DMS 273 (cell line): ENCODE data around the gene AGPS.
A peak's percentile ranks its signal among the peaks of the same experiment; 100 is the strongest.
"Not testable (repeated sequence)": the region's sequence is repeated elsewhere in the genome, so short reads cannot be mapped to it uniquely, and the experiment has no call there.

Experiments
- DNase-seq: peaks from one replicate; lab custom pipeline; 2025; ENCODE audit not compliant: unreplicated experiment; lab: John Stamatoyannopoulos, UW

AGPS gene

DNA sequence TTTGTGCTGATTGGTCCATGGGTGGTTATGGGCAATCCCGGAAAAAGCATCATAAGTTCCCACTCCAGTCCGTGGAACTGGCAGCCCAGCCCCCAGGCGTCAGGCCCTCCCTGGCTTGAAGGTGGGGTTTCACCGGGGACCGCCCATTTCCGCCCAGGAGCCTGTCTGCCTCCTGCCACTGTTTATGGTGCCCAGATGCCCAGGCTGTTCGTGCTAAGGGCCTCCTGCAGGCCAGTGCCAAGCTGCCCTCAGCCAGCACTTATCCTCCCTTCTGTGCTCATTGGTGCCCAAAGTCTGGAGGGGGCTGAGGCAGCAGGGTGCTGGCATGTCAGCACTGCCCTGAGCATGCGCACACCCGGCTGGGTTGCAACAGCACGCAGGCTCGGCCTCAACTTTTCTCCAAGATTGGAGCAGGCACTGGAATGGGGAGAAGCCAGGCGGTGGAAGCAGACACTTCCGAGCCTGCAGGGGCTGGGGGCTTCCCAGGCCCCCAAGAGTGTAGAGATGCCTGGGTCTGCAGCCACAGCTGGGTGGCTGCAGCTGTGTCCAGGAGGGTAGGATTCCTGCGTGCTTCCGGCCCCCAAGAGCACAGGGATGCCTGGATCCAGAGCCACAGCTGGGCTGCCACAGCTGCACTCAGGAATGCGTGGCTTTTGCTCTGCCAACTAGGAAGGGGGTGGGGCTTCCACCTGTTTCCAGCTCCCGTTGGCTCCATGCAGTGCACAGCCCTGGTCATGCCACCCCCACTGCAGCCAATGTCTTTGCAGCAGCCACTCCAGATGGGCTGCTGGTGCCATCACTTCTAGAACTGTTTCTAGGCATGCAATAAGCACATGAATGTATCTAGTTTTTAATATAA lies 74.0 kb downstream of the AGPS start:
- DNase-seq = peak; percentile 32

DNA sequence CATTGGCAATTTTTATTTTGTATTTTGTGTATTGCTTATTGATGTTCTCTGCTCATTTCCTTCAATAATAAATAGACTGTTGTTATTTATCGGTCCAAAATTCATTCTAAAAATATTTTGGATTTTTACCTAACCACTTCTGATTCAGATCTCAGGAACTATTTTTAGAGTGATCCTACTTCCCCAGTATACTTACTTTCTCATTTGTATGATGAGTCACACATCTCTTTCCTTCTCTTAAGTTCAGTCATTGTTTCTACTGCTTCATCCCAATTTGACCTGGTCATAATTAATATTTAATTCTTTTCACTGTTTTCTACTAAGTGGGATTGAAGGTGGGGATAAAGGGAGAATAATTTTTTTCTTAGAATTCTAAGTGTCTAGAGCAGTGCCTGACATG lies 75.1 kb downstream of the AGPS start:
- DNase-seq = no peak

DNA sequence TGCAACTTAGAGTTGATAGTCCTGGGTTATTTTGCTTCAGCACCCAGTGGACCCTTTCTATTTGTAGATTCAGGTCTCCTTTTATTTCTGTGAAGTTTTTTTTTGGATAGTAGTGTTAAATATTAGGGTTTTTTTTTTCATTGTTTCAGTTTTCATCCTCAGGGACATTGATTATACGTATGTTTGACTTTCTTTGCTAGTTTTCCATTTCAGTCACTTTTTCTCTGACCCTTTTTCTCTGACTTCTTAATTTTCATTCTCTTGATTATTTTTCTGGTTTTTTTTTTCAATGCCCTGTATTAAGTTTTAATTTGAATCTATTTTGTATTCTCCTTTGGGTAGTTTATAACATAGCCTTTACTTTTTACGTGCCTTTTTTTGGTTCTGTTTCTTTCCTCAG lies 79.4 kb downstream of the AGPS start:
- DNase-seq = no peak

DNA sequence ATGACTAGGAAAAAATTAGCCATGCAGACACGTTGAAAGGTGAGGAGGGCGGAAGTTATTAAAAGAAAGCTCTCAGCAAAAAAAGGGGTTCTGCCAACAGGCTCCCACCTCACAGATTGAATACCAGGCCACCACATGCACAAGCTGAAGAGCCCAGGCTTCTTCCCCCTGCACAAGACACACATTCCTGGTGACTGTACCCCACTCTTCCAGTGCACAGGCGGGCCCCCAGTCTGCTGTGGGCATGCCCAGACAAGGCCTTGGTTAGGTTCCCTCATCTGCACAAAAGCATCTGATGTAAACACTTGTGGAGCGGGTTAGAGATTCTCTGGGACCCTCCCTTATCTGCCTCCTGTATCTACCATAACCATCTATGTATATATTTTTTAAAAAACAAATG lies 81.7 kb downstream of the AGPS start:
- DNase-seq = no peak

DNA sequence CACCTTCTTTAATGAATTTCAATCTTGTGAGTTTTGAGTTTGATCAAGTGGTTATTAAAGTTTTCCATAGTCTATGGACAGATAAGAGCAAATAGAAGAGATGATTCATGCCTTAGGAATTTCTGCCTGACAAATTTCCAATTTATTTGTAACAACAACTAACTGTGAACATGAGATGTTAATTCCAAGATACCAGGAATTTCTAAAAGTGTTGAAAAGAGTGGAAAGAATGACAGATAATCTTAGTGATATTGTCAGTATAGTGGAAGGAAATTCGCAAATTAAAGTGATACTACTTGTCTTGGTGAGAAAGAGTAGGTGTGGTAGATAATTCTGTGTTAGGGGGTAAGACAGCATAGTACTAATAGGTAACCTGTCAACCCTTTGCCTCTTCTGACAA lies 82.4 kb downstream of the AGPS start:
- no peak for DNase-seq

DNA sequence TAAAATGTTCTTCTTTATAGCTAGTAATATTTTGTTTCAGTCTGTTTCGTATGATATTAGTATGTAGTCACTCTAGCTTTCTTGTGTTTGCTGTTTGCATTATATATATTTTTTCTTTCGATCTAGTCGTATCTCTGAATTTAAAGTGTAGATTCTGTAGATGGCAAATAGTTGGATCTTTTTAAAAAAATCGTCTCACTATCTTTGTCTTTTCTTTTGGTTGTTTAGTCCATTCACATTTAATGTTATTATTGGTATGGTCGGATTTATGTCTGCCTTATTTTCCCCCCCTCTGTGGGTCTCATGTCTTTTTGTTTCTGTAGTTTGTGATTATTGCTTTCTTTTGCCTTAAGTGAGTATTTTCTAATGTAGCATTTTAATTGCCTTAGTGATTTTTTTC lies 84.3 kb downstream of the AGPS start:
- no peak for DNase-seq

DNA sequence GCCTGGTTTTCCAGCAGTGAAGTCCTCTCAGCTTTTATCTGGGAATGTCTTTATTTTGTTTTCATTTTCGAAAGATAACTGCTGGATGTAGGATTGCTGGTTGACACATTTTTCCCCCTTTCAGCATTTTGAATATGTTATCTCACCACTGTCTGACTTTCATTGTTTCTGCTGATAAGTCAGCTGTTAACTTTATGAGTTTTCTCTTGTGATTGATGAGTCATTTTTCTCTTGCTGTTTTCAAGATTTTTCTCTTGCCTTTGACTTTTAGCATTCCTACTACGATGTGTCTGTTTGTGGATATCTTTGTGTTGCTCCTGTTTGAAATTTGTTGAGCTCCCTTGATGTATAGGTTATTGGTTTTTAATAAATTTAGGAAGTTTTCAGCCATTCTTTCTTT lies 85.5 kb downstream of the AGPS start:
- no peak for DNase-seq

DNA sequence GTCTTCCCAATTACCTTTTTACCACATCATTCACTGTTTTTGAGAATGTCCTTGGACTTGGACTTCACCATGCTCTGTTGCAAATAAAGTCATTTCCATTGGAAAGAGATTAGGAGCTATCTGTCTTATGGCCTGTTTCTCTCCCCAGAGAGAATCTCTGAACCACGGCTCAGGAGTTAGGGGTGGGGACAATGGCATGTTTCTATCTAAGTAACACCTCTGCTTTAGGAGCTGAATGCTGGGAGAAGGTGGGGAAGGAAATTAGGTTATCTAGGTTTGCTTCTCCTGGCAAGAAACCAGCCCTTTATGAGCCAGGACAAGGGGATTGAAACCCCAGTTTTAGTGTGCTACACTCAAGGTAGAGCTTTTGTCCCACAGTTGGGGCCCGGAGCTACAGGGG lies 86.3 kb downstream of the AGPS start:
- no peak for DNase-seq

DNA sequence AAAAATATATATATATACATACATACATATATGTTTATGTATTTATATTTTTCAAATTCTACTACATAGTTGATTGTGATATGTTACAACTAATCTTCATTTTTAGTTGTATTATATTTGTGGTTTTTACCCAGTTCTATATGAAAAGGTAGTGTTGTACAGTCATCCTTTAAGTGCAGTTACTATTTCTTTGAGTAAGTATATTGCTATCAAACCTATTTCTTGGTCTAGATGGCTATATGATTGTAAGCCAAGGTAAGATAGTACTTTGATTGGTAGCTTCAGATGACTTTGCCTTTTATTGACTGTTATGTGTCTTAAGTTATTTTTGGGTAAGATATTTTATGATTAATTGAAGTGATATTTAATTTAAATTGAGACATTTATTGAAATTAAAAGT lies 89.6 kb downstream of the AGPS start:
- no peak for DNase-seq

DNA sequence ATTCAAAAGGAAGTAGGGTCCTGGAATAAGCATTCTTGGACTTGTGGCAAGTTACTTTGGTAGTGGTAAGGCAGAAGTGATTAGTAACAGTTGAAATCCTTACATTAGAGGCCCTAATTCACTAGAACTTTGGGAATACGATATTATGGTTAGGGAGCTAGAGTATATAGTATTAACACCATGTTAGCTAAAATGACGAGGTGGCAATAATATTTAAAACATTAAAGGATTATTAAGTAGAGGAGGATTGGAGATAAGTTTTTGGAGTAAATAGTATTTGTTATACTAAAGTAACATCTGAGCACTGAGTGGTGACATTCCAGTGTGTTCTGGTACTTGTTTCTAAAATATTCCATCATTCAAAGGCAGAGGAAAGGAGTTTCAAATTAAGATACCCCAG lies 91.0 kb downstream of the AGPS start:
- DNase-seq = no peak

DNA sequence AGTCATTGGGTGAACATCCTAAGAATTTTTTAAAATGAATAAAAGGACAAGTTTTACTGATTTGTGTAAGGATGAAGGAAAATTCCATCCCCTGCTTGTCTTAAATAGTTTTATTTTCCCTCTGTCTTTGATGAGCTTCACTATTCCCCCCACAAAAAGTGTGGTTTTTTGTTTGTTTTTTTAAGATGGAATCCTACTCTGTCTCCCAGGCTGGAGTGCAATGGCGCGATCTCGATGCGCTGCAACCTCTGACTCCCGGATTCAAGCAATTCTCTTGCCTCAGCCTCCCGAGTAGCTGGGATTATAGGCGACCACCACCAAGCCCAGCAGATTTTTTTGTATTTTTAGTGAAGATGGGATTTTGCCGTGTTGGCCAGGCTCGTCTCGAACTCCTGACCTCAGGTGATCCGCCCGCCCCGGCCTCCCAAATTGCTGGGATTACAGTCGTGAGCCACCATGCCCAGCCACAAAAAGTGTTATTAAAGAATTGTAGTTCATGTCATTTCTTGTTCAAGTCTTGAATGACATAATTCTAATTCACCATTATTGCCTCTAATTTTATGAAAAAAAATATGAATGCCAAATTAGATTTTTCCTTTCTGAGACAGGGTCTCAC lies 91.7 kb downstream of the AGPS start:
- no peak for DNase-seq

DNA sequence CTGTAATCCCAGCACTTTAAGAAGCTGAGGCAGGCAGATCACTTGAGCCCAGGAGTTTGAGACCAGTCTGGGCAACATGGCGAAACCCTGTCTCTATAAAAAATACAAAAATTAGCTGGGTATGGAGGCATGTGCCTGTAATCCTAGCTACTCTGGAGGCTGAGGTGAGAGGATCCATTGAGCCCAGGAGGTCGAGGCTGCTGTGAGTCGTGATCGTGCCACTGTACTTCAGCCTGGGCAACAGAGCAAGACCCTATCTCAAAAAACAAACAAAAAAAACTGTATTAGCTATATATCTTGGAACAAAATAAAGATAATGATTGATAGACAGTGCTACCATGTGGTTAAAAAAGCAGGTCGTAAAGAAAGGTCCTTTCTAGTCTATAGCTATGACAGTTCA lies 93.1 kb downstream of the AGPS start:
- DNase-seq = not testable (repeated sequence)

DNA sequence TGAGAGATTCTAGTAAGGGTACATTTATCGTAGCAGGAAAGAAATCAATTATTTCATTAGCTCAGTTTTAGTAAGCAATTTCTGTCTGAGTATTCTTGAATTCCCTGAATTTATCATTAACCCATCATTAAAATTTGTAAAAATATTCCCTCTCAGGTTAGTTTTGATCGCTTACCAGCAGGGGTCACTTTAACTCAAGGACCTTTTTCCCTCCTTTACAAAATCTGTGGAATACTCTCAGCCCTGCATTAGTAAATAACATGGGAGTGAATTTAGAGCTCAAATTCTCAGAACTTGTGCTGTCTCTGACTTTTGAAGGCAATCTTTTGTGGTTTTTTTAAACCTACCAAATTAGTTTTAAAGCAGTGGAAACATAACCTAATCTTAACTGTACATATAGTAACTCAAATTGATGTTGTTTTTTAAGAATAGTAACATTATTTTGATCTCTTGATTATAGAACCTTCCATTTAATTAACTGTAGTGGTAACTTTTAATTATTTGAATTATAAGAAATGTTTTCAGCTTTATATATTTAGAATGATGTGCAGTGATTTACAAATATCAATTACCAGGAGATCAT lies 97.2 kb downstream of the AGPS start:
- DNase-seq = peak; percentile 86

DNA sequence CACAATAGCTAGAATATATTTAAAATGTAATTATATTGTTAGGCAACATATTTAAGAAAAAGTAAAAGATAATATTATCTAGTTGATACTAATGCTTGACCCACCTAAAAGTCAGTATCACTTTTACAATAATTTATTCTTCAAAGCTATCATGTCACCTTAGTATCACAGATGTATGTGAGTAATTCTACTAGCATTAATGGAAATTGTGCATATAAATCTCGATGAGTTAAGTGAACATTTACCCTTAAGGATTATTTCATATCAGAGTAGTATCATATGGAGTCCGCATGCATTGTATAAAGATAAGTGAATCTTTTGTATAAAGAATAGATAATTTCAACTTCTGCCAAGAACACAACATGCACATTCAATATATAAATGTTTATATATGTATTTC lies 103.4 kb downstream of the AGPS start:
- DNase-seq = no peak

DNA sequence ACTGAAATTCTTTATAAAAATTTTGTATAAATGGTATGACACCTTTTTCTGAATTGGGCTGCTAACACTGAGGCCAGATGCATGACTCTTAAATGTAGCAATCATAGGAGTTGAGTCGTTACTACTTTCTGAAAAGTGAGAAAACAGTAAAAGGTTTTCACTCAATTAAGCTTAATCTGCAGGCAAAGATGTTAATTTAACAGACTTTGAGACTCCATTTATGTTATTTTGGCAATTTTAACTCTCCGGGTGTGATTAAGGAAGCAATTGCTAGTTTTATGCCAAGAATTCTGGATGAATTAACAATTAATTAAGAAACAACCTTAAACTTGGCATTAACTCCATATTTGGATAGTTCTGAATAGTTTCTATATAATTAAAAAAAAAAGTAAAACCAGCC lies 104.3 kb downstream of the AGPS start:
- DNase-seq = peak; percentile 25

DNA sequence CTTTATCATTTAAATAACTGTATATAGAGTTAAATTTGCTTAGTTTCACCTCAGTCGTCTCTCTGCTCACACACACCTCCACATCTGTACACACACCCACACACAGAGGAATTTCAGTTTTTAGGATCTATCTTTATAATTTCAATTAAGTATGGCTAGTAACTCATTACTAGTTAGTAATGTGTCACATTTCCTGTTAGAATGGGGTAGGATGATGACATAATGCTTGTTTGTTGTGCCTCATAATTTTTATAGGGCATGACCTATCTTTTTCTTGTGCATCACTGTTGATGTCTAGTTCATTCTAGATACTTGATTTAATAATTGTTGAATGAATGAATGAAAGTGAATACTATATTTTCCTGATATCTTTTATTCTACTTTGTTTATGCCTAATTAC lies 108.6 kb downstream of the AGPS start:
- no peak for DNase-seq

DNA sequence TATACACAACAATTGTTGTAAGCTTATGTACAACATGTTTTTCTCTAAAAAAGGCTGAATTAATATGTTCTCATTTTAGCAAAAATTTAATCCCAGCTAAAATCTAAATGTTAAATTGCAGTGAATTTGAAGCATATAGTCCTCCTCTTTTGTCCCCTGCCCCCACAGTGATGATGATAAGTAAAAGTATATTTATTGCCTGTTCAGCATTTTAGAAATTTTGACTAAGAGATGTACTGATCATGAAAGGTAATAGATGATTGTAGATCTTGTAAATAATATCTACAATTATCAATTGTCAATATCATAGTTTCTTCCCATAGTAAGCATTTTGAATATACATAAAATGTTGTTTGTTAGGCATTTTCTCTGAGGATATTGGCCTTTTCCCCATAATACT lies 113.9 kb downstream of the AGPS start:
- no peak for DNase-seq

DNA sequence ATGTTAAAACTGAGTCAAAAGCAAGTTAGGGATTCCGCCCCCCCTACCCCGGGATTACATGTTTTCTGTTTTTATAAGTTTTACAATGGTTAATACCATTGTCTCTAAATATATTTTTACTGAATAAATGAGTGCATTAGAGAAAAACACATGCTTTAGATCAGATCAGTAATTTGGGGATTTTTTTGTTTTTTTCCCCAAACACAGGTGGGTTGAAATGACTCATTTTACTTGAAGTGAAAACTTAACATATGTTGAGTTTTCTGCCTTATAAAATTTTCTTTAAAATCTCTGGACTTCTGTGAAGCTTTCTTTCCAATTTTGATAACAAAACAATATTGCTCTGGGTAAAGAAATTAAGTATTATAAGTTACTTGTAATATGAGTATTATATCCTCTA lies 114.4 kb downstream of the AGPS start:
- DNase-seq = no peak

DNA sequence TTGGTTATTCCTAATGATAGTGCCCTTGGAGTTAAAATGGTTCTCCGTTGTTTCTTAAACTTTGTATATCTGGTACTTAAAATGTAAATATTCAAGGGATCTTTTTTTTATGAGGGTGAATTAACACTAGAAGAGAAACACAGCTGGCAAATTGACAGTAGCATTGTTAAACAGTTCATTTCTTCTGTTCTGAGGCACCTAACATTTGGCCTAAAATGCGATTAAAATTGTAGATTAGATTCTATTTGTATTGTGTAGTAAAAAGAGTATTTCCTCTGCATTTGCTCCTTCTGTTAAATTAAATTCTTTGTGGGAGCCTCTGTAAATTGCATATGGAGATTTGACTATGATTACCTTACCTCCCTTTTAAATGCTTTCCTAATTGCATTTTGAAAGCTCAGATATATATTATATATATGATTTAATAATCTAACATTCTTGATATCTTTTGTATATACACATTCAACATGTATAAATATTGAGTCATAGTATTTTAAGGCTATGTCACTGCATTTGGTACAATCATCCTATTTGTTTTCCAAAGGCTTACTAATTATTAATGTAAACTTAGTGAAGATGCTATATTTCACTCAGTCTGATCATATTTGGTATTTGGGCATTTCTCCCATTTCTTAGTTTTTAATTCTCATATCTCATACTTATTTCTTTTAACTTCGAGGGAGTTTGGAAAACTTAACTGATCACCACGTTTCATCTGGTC lies 124.4 kb downstream of the AGPS start:
- no peak for DNase-seq

DNA sequence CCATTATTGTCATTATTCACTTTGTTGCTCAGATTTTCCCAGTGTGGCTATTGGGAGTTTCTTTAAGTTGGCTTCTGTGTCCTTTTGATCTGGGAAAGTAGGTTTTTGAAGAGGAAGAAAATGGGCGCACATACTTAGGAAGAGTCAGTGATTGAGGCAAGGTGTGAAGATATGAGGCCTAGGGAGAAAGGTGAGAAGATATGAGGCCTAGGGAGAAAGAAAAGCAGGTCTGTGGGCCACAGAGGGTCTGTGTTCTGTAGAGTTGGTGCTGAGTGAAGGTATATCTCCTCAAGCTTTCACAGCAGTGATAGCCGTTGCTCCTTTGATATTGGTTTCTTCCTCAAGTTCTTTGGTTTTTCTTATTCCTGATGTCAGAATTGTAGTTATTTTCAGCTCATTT lies 126.2 kb downstream of the AGPS start:
- DNase-seq = no peak

DNA sequence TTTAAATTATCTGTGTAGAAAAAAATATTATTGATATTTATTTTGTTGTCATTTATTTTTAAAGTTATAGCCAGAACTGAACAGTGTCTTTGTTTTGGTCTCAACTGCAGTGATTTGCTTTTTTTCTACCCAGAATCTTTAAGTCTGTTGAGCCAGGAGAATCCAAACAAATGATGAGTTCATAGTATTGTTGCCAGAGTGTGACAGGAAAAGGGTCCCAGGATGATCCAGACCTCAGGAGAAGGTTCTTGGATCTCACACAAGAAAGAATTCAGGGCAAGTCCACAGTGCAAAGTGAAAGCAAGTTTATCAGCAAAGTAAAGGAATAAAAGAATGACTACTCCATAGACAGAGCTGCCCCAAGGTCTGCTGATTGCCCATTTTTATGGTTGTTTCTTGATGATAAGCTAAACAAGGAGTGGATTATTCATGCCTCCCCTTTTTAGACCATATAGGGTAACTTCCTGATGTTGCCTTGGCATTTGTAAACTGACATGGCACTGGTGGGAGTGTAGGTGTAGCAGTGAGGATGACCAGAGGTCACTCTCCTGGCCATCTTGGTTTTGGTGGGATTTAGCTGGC lies 127.1 kb downstream of the AGPS start:
- no peak for DNase-seq
